Astrocyte of the cerebellum (primary cell): ENCODE measurements around the gene GTF3C1.

Experiments
- DNase-seq: peaks from one replicate; pipeline ENCODE4 v3.0.0-alpha.2; 2011; ENCODE audit warnings: low read depth
- H3K4me3 ChIP-seq: 2 replicates; pipeline ENCODE4 v1.5.1; 2011; ENCODE audit warnings: mild to moderate bottlenecking, low read depth, low read length, moderate library complexity
- CTCF ChIP-seq: IDR thresholded peaks from 2 replicates; pipeline ENCODE4 v1.5.1; 2012; ENCODE audit warnings: low read length, low read depth, moderate library complexity, mild to moderate bottlenecking; ENCODE audit errors: missing control alignments
- in situ Hi-C: cut with HindIII; loops from 2 replicates; pipeline ENCODE4 v1.10.0; 2017; ENCODE audit warnings: low sequenced_read_pairs

GTF3C1 gene

GRCh38 chr16:27452569-27453493, 96.9 kb downstream of the GTF3C1 start:
- in situ Hi-C loops, result no loop called here
- no peak for TF ChIP-seq CTCF

GRCh38 chr16:27450196-27450549, 99.5 kb downstream of the GTF3C1 start:
- TF ChIP-seq CTCF, result no peak
- no peak for DNase-seq
- in situ Hi-C loops, result no loop called here
- H3K4me3 ChIP-seq, result no peak overlapping the region

More at GRCh38 chr16:27452569-27453493, 96.9 kb downstream of the GTF3C1 start:
- H3K4me3 ChIP-seq, result no peak overlapping the region
- DNase-seq, result no peak

- in situ Hi-C loops, result no loop called here
- no peak overlapping the region for H3K4me3 ChIP-seq
- no peak for TF ChIP-seq CTCF
- no peak for DNase-seq
These were observed 100.1 kb downstream of the GTF3C1 start for GRCh38 chr16:27449434-27450195.

- in situ Hi-C loops, result no loop called here
- no peak overlapping the region for H3K4me3 ChIP-seq
- no peak for TF ChIP-seq CTCF
- no peak for DNase-seq
These were observed 100.9 kb downstream of the GTF3C1 start for GRCh38 chr16:27448532-27449433.

- DNase-seq, result no peak
- no peak overlapping the region for H3K4me3 ChIP-seq
- TF ChIP-seq CTCF, result no peak
These were observed 102.4 kb downstream of the GTF3C1 start for GRCh38 chr16:27447301-27447700.

GRCh38 chr16:27446721-27447120, 103.0 kb downstream of the GTF3C1 start:
- no peak for TF ChIP-seq CTCF
- no peak for DNase-seq
- in situ Hi-C loops, result no loop called here
- H3K4me3 ChIP-seq, result no peak overlapping the region

More at GRCh38 chr16:27447301-27447700, 102.4 kb downstream of the GTF3C1 start:
- in situ Hi-C loops, result no loop called here
